ENCODE data around the gene UBTFL1. TPM values are rescaled to one million over a fixed set of nuclear protein-coding genes. Genes with fewer than 3 reads are reported as not detected.
"Not testable (repeated sequence)": the region's sequence is repeated elsewhere in the genome, so short reads cannot be mapped to it uniquely, and the experiment has no call there.

Gene UBTFL1
- not detected for total RNA-seq

GRCh38 chr11:90085650-90086049 lies at the start of gene UBTFL1:
Gene UBTFL1, plus strand, starts transcription at chr11:90085950. Its CDS starts 0 bp downstream, at chr11:90085950.
- H3K27me3 Mint-ChIP-seq: not testable (repeated sequence)

DNA sequence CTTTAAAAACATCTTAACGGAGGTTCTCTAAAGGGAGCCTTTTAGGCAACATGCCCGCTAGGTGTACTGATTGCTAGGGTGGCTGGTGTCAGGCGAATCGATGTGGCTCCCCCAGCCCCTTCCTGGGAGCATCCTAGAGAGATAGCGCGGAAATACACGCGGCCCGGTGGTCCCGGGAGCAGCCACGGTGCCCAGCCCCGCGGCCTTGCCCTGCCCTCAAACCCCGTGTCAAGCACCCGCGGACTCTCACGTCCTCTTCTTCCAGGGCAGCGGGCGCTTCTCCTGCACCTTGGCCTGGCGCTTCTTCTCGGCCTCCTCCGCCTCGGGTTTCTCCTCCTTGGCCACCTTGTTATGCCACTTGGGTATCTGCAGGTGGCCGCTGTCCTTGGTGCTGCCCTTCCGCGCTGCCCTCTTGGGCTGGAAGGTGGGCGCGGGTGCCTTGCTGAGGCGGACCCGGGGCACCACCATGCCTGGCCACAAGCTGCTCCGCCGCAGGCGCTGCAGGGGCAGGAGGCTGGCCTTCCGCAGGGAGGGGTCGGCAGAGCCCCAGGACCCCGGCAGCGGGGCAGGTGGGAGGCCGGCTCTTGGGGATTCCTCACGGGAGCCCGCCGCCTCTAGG lies 34.0 kb upstream of the UBTFL1 start:
- peak; percentile 4 for DNase-seq
- POLR2A ChIA-PET: not testable (repeated sequence)

More at GRCh38 chr11:90085650-90086049, at the start of gene UBTFL1:
- H3K9me3 Mint-ChIP-seq (ENCODE audit: low read depth); H3K4me1 Mint-ChIP-seq; DNase-seq; CTCF ChIA-PET; intact Hi-C loops (cut with DNase I, micrococcal nuclease); H3K36me3 Mint-ChIP-seq (ENCODE audit: low read depth); POLR2A ChIA-PET; H3K27ac Mint-ChIP-seq; H3K4me3 Mint-ChIP-seq; ATAC-seq: not testable (repeated sequence)

GRCh38 chr11:90052311-90052710 lies 33.4 kb upstream of the UBTFL1 start:
- H3K4me3 Mint-ChIP-seq; H3K4me1 Mint-ChIP-seq; H3K9me3 Mint-ChIP-seq (ENCODE audit: low read depth); H3K27ac Mint-ChIP-seq; H3K27me3 Mint-ChIP-seq; H3K36me3 Mint-ChIP-seq (ENCODE audit: low read depth); ATAC-seq; POLR2A ChIA-PET; CTCF ChIA-PET; intact Hi-C loops (cut with DNase I, micrococcal nuclease): not testable (repeated sequence)
- peak; percentile 7 for DNase-seq

More for the DNA sequence above, 34.0 kb upstream of the UBTFL1 start:
- H3K9me3 Mint-ChIP-seq (ENCODE audit: low read depth); H3K36me3 Mint-ChIP-seq (ENCODE audit: low read depth); CTCF ChIA-PET; intact Hi-C loops (cut with DNase I, micrococcal nuclease); ATAC-seq; H3K27me3 Mint-ChIP-seq; H3K4me3 Mint-ChIP-seq; H3K27ac Mint-ChIP-seq; H3K4me1 Mint-ChIP-seq: not testable (repeated sequence)

GRCh38 chr11:90053545-90053944 lies 32.2 kb upstream of the UBTFL1 start:
- not testable (repeated sequence) for H3K27me3 Mint-ChIP-seq

DNA sequence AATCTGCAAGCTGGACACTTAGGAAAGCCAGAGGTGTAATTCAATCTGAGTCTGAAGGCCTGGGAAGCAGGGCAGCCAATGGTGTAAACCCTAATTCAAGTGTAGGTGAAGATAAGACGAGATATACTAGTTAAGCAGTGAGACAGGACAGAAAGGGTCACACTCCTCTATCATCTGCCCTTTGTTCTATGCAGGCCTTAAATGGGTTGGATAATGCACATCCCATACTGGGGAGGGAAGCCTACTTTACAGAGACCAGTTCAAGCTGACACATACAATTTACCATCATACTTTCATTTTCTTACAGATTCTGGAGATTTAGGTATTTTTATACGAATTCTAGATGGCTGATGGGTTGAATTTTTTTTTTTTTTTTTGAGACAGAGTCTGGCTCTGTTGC lies 3.0 kb downstream of the UBTFL1 start:
- H3K9me3 Mint-ChIP-seq (ENCODE audit: low read depth); H3K27ac Mint-ChIP-seq; DNase-seq; intact Hi-C loops (cut with DNase I, micrococcal nuclease); H3K4me1 Mint-ChIP-seq; CTCF ChIA-PET; H3K4me3 Mint-ChIP-seq; ATAC-seq; H3K36me3 Mint-ChIP-seq (ENCODE audit: low read depth); POLR2A ChIA-PET; H3K27me3 Mint-ChIP-seq: not testable (repeated sequence)

More at GRCh38 chr11:90053545-90053944, 32.2 kb upstream of the UBTFL1 start:
- ATAC-seq; H3K9me3 Mint-ChIP-seq (ENCODE audit: low read depth); H3K4me1 Mint-ChIP-seq; CTCF ChIA-PET; intact Hi-C loops (cut with DNase I, micrococcal nuclease); POLR2A ChIA-PET; H3K4me3 Mint-ChIP-seq; DNase-seq; H3K27ac Mint-ChIP-seq; H3K36me3 Mint-ChIP-seq (ENCODE audit: low read depth): not testable (repeated sequence)

DNA sequence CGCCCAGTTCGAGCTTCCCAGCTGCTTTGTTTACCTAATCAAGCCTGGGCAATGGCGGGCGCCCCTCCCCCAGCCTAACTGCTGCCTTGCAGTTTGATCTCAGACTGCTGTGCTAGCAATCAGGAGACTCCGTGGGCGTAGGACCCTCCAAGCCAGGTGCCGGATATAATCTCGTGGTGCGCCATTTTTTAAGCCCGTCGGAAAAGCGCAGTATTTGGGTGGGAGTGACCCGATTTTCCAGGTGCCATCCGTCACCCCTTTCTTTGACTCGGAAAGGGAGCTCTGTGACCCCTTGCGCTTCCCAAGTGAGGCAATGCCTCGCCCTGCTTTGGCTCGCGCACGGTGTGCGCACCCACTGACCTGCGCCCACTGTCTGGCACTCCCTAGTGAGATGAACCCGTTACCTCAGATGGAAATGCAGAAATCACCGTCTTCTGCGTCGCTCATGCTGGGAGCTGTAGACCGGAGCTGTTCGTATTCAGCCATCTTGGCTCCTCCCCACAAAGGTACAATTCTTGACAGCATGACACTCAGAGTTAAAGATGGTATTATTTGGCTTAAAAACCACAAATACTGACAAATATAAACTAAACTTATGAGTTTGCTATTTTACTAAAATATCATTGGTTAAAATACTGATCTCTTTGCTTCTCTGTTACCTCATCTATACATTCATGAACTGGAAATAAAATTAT lies 9.6 kb downstream of the UBTFL1 start:
- CTCF ChIA-PET; ATAC-seq; H3K36me3 Mint-ChIP-seq (ENCODE audit: low read depth); H3K4me3 Mint-ChIP-seq; H3K27ac Mint-ChIP-seq; DNase-seq; POLR2A ChIA-PET; H3K27me3 Mint-ChIP-seq; intact Hi-C loops (cut with DNase I, micrococcal nuclease); H3K4me1 Mint-ChIP-seq; H3K9me3 Mint-ChIP-seq (ENCODE audit: low read depth): not testable (repeated sequence)

- H3K4me1 Mint-ChIP-seq: peaks cover 11% of the 10 kb centered on the region
- H3K9me3 Mint-ChIP-seq (ENCODE audit: low read depth); POLR2A ChIA-PET; H3K4me3 Mint-ChIP-seq; CTCF ChIA-PET; DNase-seq; ATAC-seq; H3K36me3 Mint-ChIP-seq (ENCODE audit: low read depth); H3K27ac Mint-ChIP-seq; H3K27me3 Mint-ChIP-seq; intact Hi-C loops (cut with DNase I, micrococcal nuclease): not testable (repeated sequence)
Measured at GRCh38 chr11:90098261-90098660, 12.5 kb downstream of the UBTFL1 start.

DNA sequence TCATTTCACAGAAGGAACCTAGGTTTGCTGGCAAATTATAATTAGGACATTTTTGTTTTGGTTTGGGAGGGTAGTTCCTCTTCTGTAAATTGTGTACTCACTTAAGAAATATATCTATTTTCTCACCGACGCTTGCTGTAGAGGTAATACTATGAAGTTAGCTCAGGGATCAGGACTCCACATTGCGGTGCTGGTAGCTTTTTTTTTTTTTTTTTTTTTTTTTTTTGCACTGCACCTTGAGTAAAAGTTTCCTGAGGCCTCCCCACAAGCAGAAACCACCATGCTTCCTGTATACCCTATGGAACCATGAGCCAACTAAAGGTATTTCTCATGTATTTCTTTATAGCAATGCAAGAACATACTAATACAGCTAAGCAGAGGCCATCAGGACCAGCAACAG lies 14.7 kb downstream of the UBTFL1 start:
- ChIA-PET POLR2A (no interaction called here), CTCF (interaction anchor here (0.9 kb wide), 1 partner anchor 13 kb away, joined by 3 read pairs; no protein-coding TSS in a partner anchor)
- ATAC-seq: no peak
- intact Hi-C loops (cut with DNase I, micrococcal nuclease): no loop called here
- Mint-ChIP-seq H3K4me1 (peaks cover 11% of the 10 kb centered on the region), H3K9me3 (ENCODE audit: low read depth) (no peaks in the 10 kb centered on the region), H3K27ac (no peak overlapping the region), H3K4me3 (no peak overlapping the region), H3K36me3 (ENCODE audit: low read depth) (no peaks in the 10 kb centered on the region), H3K27me3 (no peaks in the 10 kb centered on the region)
- DNase-seq: peak; percentile 8

GRCh38 chr11:90113541-90113940 lies 27.8 kb downstream of the UBTFL1 start:
- no peak for DNase-seq
- no peak for ATAC-seq
- Mint-ChIP-seq H3K27ac (no peak overlapping the region), H3K27me3 (peaks cover 2% of the 10 kb centered on the region), H3K4me3 (no peak overlapping the region), H3K4me1 (no peaks in the 10 kb centered on the region), H3K36me3 (ENCODE audit: low read depth) (no peaks in the 10 kb centered on the region), H3K9me3 (ENCODE audit: low read depth) (no peaks in the 10 kb centered on the region)
- intact Hi-C loops (cut with DNase I, micrococcal nuclease): loop anchor here in 1 of 2 experiments (5.0 kb wide), 1 partner anchor 1016 kb away; no protein-coding TSS in a partner anchor
- ChIA-PET POLR2A (no interaction called here), CTCF (interaction anchor here (1.0 kb wide), 2 partner anchors 13 to 18 kb away, joined by 3 to 4 read pairs; no protein-coding TSS in a partner anchor)

GRCh38 chr11:90120191-90120590 lies 34.4 kb downstream of the UBTFL1 start:
- no peak for ATAC-seq
- CTCF ChIA-PET: no interaction called here
- DNase-seq: no peak
- Mint-ChIP-seq H3K27ac (no peak overlapping the region), H3K4me1 (no peaks in the 10 kb centered on the region), H3K4me3 (no peak overlapping the region), H3K27me3 (peaks cover 1% of the 10 kb centered on the region), H3K9me3 (ENCODE audit: low read depth) (peaks cover 1% of the 10 kb centered on the region), H3K36me3 (ENCODE audit: low read depth) (no peaks in the 10 kb centered on the region)
- POLR2A ChIA-PET: no interaction called here
- intact Hi-C loops (cut with DNase I, micrococcal nuclease): no loop called here

DNA sequence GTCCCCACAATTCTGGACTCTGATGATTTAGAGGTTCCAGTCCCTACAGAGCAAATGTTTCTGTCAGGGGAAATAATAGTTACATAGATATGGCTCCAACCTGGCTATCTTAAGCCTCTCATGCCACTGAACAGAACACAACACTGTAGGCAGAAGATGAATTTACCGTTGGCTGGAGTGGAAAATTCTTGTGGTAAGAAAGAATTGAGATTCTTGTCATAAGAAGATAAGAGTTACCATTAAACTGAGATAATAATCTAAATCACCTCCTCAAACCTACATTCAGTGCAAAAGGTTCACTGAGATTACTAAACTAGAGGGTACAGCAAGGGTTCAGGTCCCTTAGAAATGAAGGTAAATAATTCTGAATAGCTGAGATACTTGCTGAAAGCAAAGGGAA lies 38.6 kb downstream of the UBTFL1 start:
- no peak overlapping the region for H3K27ac Mint-ChIP-seq
- H3K9me3 Mint-ChIP-seq (ENCODE audit: low read depth): peaks cover 1% of the 10 kb centered on the region
- CTCF ChIA-PET: no interaction called here
- H3K27me3 Mint-ChIP-seq: peaks cover 7% of the 10 kb centered on the region
- no peak overlapping the region for H3K4me3 Mint-ChIP-seq
- H3K4me1 Mint-ChIP-seq: no peaks in the 10 kb centered on the region
- H3K36me3 Mint-ChIP-seq (ENCODE audit: low read depth): no peaks in the 10 kb centered on the region
- intact Hi-C loops (cut with DNase I, micrococcal nuclease): no loop called here
- no peak for ATAC-seq
- POLR2A ChIA-PET: no interaction called here
- no peak for DNase-seq

DNA sequence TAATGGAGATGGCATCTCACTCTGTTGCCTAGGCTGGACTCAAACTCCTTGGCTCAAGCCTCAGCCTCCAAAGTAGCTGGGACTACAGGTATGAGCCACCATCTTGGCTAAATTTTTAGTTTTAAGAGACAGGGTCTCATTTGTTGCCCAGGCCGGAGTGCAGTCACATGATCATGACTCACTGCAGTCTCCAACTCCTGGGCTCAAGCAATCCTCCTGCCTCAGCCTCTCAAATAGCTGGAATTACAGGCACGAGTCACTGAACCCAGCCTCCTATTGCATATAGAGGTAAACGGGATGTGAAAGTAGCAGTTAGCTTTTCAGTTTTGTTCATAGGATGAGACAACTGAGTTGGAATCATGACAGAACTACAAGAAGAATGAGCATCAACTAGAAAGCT lies 39.2 kb downstream of the UBTFL1 start:
- Mint-ChIP-seq H3K4me3 (no peak overlapping the region), H3K27me3 (peaks cover 9% of the 10 kb centered on the region), H3K4me1 (no peaks in the 10 kb centered on the region), H3K9me3 (ENCODE audit: low read depth) (peaks cover 1% of the 10 kb centered on the region), H3K36me3 (ENCODE audit: low read depth) (no peaks in the 10 kb centered on the region), H3K27ac (no peak overlapping the region)
- DNase-seq (no peak), ATAC-seq (no peak)
- intact Hi-C loops (cut with DNase I, micrococcal nuclease): no loop called here
- ChIA-PET CTCF (no interaction called here), POLR2A (no interaction called here)
